ENCODE data around the gene RSBN1. TPM values are rescaled to one million over a fixed set of nuclear protein-coding genes. Genes with fewer than 3 reads are reported as not detected.

The RSBN1 gene
- total and polyA plus RNA-seq, 9 of the 15 experiments (the other 6 are each of a cell fraction or from before 2014, with no cell fraction given) = 4.5 to 24.3 (median 13.0) TPM

- 0 out of 4 replicates have a peak, but pooled peaks of 1 of the 2 experiments have one; percentile 56 for TF ChIP-seq UBTF (IDR thresholded peaks at IDR 0.05; ENCODE audit: borderline replicate concordance in 1 of 2, low read depth in 2 of 2, low read length in 2 of 2)
- no peak for TF ChIP-seq TBP (optimal IDR thresholded peaks at IDR 0.05; ENCODE audit: low read depth, low read length)
- TF ChIP-seq ELF2 (CRISPR knock-in tag; IDR thresholded peaks at IDR 0.05) = no peak
- TF ChIP-seq DPF2 (IDR thresholded peaks at IDR 0.05) = peak; percentile 11; the same call in 1 of the 2 replicates
- no peak for TF ChIP-seq ZNF398 (CRISPR knock-in tag; IDR thresholded peaks at IDR 0.05)
- TF ChIP-seq CC2D1A (IDR thresholded peaks at IDR 0.05) = no peak
- TF ChIP-seq LEF1 (IDR thresholded peaks at IDR 0.05) = peak; percentile 12; the same call in 1 of the 2 replicates
- TF ChIP-seq ZNF764 (CRISPR knock-in tag; IDR thresholded peaks at IDR 0.05; ENCODE audit: low read depth) = no peak
- no peak for TF ChIP-seq NCOA1 (IDR thresholded peaks at IDR 0.05; ENCODE audit: low read depth)
- no peak for TF ChIP-seq FOXK2 (conservative IDR thresholded peaks at IDR 0.05 in 1 of 2, IDR thresholded peaks at IDR 0.05 in 1 of 2; ENCODE audit: low read depth in 2 of 2)
- no peak; the same call in 1 of the 2 replicates for TF ChIP-seq GATA2 (CRISPR knock-in tag; IDR thresholded peaks at IDR 0.05)
- peak; percentile 7 for TF ChIP-seq DACH1 (IDR thresholded peaks at IDR 0.05; ENCODE audit: partially characterized antibody)
- TF ChIP-seq PRDM10 (IDR thresholded peaks at IDR 0.05; ENCODE audit: partially characterized antibody) = no peak
- no peak; the same call in 1 of the 2 replicates for TF ChIP-seq ZNF561 (CRISPR knock-in tag; conservative IDR thresholded peaks at IDR 0.05)
- peak; percentile 14; the same call in 1 of the 2 replicates for TF ChIP-seq CAMTA2 (CRISPR knock-in tag; conservative IDR thresholded peaks at IDR 0.05)
These were observed 53.5 kb downstream of the RSBN1 start (continued) for GRCh38 chr1:113758631-113759332.
